22Rv1 (cell line): Measurements from ENCODE around the gene ARHGAP42.

Experiments
- ZFX ChIP-seq: fragments of 450-650 bp; IDR thresholded peaks from 2 replicates; pipeline ENCODE4 v1.6.1; 2017; ENCODE audit warnings: antibody characterized with exemption, borderline replicate concordance
- TF ChIP-seq, protein P1 (sequence below): fragments of 450-650 bp; IDR thresholded peaks from 2 replicates; pipeline ENCODE4 v1.5.1; 2017; ENCODE audit warnings: mild to moderate bottlenecking

GRCh38 chr11:100788561-100789295 is 101.6 kb downstream of the ARHGAP42 start:
- TF ChIP-seq, protein P1, sequence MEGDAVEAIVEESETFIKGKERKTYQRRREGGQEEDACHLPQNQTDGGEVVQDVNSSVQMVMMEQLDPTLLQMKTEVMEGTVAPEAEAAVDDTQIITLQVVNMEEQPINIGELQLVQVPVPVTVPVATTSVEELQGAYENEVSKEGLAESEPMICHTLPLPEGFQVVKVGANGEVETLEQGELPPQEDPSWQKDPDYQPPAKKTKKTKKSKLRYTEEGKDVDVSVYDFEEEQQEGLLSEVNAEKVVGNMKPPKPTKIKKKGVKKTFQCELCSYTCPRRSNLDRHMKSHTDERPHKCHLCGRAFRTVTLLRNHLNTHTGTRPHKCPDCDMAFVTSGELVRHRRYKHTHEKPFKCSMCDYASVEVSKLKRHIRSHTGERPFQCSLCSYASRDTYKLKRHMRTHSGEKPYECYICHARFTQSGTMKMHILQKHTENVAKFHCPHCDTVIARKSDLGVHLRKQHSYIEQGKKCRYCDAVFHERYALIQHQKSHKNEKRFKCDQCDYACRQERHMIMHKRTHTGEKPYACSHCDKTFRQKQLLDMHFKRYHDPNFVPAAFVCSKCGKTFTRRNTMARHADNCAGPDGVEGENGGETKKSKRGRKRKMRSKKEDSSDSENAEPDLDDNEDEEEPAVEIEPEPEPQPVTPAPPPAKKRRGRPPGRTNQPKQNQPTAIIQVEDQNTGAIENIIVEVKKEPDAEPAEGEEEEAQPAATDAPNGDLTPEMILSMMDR, result no peak
- TF ChIP-seq ZFX, result no peak
